HCT116 (cell line): ENCODE measurements around the gene ASB3.

ENCODE experiments used
- CTCF ChIP-seq, 3 experiments: fragments of 200-600 bp in 1 of 3; sonication (generic) in 1 of 3; IDR thresholded peaks in 2 of 3; conservative IDR thresholded peaks in 1 of 3; 2 replicates each; pipeline ENCODE4 v1.5.1; 2012 to 2017; ENCODE audit warnings: low read depth in 2 of 3, low read length in 2 of 3, antibody characterized with exemption in 1 of 3, borderline replicate concordance in 1 of 3, control low read depth in 1 of 3, mild to moderate bottlenecking in 1 of 3, mixed read lengths in 1 of 3, mixed run types in 1 of 3, moderate library complexity in 1 of 3; ENCODE audit not compliant: insufficient read depth in 1 of 3
- FOSL1 ChIP-seq: IDR thresholded peaks from 2 replicates; pipeline ENCODE4 v1.6.1; 2012; ENCODE audit warnings: low read depth
- YY1 ChIP-seq: IDR thresholded peaks from 2 replicates; pipeline ENCODE4 v1.6.1; 2011; ENCODE audit warnings: low read length, low read depth, moderate library complexity, mild to moderate bottlenecking; ENCODE audit not compliant: insufficient replicate concordance; ENCODE audit errors: extremely low read depth

- TF ChIP-seq FOSL1 (no peak), CTCF (IDR thresholded peaks at IDR 0.05 in 2 of 3, conservative IDR thresholded peaks at IDR 0.05 in 1 of 3; ENCODE audit: borderline replicate concordance in 1 of 3, insufficient read depth in 1 of 3, low read depth in 2 of 3, low read length in 2 of 3) (no peak), YY1 (no peak)
These were observed 15.9 kb upstream of the ASB3 start for GRCh38 chr2:53802617-53803151.
